ENCODE measurements around the gene SEMA4D.

GRCh38 chr9:89500008-89500407 lies 2.1 kb upstream of the SEMA4D start:
- TF ChIP-seq CTCF (IDR thresholded peaks at IDR 0.05; ENCODE audit: poor library complexity) (no peak), EZH2 (IDR thresholded peaks at IDR 0.05; ENCODE audit: borderline replicate concordance) (no peak), EZH2phosphoT487 (IDR thresholded peaks at IDR 0.05; ENCODE audit: low read depth, severe bottlenecking, unreplicated experiment) (no peak)
